Stimulated activated CD8-positive, alpha-beta memory T cell treated with anti-CD3 and anti-CD28 coated beads, Interleukin-7, amount 100 ng/mL, for 1 hour (primary cell): ENCODE results near the gene CREBBP.

Experiments used
- DNase-seq, 2 donors: peaks; one replicate each; pipeline ENCODE4 v3.0.0-alpha.2; 2020; ENCODE audit warnings: low read depth in 2 of 2

CREBBP gene

DNA sequence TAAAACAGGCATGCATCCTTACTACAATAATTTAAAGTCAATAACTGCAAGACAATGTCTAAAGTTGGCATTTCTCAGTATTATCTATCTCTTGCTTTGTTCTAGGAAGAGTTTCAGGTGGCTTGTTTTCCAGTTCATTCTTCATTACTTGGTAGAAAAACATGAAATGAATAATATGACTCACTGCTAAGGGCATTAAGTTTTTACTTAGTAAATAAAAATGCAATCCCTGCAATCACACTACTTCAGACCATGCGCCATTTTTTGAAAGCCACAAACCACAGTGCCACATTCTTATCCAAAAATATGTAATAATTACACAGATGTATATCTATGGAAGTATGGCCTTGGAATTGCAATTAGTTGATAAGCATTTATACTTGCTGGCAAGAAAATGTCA is 55.4 kb downstream of the CREBBP start:
- no peak for DNase-seq

DNA sequence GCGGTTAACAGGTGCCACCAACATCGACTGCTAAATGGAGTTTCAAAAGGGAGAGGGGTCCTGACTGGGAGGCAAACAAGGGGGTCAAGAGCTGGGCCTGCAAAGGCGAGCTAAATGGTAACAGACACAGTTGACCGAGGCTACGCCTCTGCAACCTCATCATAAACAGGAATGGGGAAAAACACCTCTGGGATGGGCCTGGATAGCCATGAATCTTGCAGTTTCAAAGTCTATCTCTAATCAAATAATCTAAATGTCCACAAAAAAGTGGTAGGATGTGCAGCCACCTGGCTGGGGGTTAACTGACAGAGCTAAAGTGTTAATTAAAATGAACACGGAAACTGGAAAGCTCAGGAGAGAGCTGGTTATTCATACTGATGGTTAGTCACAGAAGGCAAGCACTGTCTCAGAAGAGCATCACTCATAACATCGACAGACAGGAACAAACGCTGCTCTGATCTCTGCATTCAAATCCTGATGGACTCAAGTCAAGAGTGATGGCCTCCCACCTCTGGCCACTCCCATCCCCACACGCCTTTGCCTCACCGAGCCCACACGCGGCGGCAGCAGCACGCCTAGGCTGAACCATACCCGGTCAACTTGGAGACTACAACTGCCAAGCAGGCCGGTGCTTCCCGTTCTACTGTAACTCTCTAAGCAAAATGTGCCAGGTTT is 56.3 kb downstream of the CREBBP start:
- no peak for DNase-seq

DNA sequence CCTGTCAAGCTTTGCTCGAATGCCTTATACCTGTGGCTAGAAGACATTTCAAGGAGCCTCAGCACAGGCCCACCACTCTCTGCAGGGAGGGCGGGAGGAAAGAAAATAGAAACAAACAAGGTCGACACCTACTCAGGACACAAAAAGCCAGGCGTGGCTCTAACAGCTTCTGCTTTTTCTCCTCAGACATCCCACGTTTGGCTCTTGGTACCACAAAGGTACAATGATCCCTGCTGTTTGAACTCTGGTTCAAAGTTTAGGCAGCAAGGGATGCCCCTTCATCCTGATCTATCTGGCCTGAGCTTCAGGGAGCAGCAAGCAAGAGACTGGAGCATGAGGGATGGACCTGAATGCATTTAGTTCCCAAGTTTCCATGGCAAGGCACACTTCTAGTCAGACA is 57.1 kb downstream of the CREBBP start:
- DNase-seq = no peak

DNA sequence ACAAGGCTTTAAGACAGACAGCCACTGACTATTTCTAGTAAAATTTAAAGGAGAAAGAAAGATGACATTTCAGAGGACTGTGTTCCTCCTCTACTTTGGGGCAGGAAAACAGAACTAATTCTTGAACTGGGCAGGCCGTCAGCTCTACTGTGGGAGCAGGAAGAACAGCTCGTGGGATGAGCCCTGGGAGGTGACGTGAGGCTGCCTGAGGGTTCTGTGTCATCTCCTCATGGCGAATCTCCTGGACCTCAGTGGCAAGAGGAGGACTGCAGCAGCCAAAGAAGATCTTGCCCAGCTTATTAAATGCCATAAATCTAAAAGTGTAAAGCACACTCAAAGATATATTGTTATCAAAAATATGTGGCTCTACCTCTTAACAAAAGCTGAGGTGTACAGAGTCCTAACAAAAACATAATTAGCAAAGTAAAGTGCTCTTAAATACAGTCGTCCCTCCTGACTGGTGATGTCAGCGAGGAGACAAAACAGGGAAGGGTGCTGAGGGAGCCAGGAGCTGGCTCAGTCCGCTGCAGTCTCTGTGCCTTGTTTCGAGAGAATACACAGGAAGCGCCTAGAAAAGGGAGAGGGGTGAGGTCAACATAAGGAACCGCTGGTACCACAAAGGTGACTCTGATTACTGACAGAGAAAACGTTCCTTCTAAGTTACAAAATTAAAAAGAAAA is 58.0 kb downstream of the CREBBP start:
- no peak for DNase-seq

- DNase-seq = no peak
These were observed 59.3 kb downstream of the CREBBP start for GRCh38 chr16:3821184-3821583.

- no peak for DNase-seq
These were observed 60.5 kb downstream of the CREBBP start for GRCh38 chr16:3819746-3820724.

DNA sequence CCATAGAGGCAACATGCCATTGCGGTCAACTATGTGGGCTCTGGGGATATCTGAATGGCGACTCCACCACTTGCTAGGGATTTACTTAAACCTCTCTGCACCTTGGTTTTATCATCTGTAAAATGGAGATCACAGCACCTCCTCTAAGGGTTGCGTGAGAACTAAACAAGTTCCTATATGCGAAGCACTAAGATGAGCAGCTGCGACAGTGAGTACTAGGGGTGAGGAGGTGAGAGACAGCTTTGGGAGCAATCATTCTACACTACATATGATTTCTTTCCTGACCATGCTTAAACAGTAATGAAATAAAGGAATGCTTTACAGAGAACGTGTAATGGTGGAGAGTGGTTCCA is 61.4 kb downstream of the CREBBP start:
- DNase-seq = no peak

DNA sequence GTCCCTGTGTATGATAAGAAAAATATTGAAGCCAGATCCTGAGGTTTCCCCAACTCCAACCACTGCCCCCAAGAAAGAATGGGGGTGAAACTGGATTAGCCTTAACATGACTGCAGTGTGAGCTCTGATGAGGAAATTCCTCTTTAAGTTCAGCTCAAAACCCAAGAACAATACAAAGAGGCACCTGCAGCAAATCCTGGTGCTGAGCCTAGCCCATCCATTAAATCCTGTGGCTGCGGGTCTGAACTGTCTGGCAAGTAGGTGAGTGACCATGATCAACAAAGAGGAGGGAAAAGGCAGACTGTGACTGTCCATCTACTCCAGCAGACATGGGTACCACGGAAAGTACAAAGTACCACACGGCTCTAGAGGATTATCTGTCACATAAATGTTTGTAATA is 64.2 kb downstream of the CREBBP start:
- DNase-seq = no peak

DNA sequence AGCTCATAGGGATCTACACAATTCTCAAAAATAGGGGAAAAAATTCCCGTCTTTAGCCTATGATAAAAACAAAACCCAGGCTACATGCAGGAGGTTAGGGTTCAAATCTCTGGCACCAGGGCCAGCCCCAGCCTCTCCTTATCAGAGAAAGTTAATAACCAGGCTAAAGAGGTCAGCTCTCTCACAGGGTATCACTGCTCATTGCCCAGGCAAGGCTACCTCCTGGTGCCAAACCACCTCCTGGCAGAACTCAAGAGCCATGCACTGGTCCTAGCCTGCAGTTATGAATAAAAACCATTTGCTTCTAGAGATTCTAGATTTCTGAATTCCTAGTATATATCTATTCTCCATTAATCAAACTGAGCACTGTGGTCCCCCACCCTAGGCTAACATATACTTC is 65.8 kb downstream of the CREBBP start:
- DNase-seq = no peak

DNA sequence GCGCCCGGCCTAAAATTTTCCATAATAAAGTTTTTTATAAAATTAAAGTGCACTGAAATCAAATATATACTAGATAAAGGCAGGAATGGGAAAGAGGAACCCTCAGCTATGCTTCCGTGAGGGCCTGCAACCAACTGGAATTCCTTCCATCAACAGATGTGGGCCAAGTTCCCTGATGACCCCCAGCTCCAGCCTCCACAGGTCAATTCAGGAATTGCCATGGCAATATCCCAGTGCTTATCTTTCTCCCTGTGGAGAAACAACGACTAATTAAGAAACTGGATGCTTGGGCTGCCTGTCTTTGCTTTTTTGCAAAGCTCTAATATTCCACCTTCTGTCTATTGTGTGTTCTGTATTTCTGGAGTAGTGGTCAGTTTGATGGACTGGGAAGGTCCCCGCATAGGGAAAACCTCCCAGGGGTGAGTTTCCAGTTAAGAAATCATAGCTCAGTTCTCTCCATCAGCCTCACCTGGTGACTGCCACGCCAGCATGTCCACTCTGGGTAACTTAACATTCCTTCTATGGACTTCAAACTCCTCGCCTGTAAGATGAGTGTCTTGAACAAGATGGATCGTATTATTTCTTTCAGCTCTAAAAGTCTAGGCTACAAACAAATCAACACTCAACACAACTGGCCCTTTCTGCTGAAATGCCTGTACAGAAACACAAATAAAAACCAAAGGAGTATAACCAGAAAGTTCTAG is 67.9 kb downstream of the CREBBP start:
- no peak for DNase-seq

DNA sequence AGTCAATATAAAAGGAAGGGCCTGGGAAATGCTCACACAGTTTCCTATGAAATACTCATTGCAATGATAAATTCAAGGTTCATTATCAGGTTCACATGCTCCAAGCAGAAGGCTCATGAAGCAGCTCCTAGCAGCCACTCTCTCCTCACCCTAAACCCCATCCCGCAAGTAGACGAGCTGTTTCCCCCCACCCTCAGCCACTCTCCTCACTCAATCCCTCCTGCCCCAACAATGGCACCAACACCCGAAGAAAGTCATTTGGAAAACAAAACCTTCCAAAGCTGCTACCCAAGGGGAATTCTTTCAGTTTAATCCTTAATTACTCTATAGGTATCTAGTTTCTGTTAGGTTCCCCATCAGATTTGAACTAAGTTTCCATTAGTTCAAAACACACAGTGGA is 69.7 kb downstream of the CREBBP start:
- DNase-seq = no peak

GRCh38 chr16:3810198-3810664 is 70.3 kb downstream of the CREBBP start:
- DNase-seq = no peak

DNA sequence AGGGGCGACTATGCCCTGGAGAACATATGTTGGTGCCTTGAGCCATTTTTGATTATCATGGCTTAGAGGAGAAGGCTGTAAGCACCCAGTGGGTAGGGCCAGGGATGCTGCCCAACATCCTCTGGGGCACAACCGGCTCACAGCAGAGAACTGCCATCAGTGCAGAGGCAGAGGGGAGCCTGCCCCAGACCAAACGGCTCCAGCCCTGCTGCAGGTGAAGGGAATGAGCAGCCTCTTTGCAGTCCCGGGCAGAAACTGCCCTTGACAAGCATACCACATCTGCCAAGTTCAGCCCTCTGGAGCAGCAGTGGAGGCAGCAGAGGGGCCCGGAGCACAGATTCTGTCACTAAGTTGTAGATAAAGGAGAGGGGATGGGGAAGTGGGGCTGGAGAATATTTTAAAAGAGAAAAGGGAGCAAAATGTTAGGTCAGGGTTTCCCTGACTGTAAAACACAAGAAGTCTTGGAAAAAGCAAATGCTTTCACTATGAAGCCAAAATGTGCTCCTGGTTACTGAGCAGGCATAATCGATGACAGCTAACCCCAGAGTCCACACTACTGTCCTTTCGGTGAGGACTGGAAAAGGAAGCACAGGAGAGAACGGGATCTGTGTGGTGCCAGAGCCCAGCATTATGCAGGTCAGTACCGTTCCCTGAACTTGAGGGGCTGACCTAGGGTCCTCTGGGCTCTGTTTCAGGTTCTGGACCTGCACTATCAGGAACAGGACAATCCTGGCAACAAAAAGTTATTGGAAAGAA is 72.0 kb downstream of the CREBBP start:
- no peak for DNase-seq

GRCh38 chr16:3807425-3808123 is 72.9 kb downstream of the CREBBP start:
- DNase-seq = no peak

DNA sequence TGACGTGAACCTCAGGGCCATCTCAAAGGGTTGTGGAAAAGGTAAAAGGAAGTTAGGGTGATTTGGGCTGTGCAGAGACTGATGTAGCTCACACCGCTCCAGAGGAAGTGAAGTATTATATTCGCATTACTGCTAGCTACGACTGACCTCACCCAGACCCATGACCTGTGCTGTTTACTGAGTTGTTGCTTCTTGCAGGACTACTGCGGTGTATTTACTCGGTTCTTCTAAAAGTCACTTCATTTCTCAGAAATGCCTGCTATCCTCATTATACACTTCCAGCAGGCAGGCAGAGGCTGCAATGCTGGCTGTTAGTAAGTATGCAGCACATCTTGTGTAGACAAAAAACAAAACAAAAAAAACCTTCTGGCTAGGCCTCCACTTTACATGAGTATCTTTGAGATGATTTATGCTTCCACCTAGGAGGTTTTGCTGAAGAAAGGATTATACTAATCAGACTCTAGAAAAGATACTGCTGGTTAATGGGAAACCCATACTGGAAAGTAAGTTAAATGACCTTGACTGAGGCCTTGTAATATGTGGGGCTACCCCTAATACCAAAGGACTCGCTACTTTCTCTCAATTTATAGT is 76.0 kb downstream of the CREBBP start:
- DNase-seq = no peak

GRCh38 chr16:3800477-3801270 is 79.8 kb downstream of the CREBBP start:
- DNase-seq = no peak

- no peak for DNase-seq
These were observed 80.5 kb downstream of the CREBBP start for GRCh38 chr16:3800019-3800418.

DNA sequence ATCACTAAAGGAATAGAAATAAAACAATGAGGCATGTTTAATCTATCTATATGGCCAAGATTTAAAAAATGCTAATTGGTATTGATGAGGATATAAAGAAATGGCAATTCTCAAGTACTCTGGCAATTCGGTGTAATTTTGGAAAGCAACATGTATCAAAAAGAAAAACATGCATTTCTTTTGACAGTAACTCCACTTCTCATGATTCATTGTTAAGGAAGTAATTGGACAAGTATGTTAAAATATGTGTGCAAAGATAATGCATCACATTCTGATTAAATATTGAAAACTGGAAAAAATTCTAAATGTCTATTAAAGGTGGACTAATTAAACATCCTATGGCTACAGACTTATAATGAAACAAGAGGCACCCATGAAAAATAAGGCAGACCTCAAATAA is 81.2 kb downstream of the CREBBP start:
- no peak for DNase-seq

DNA sequence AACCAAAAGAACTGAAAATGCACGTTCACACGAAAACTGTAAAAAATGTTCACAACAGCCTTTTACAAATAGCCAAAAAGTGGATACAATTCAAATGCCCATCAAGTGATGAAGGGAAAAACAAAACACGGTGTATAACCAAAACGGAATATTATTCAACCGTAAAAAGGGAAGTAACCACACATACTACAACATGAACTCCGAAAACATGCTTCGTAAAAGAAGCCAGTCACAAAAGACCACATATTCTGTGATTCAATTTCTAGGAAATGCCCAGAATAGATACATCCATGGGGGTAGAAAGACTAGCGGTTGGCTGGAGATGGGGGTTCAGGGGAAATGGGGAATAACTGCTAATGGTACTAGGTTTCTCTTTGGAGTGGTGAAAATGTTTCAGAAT is 81.7 kb downstream of the CREBBP start:
- DNase-seq = no peak
